GM23248 (cell line): ENCODE data around the gene UFD1.

Experiments
- EZH2 ChIP-seq: fragments of 200-600 bp; sonication (generic); IDR thresholded peaks from 2 replicates; pipeline ENCODE4 v1.6.1; 2018; ENCODE audit warnings: antibody characterized with exemption, mild to moderate bottlenecking; ENCODE audit not compliant: insufficient read depth, poor library complexity, severe bottlenecking
- EZH2phosphoT487 ChIP-seq: fragments of 200-600 bp; sonication (generic); IDR thresholded peaks from 2 replicates; pipeline ENCODE4 v1.6.1; 2018; ENCODE audit warnings: antibody characterized with exemption, moderate library complexity, mild to moderate bottlenecking, low read depth; ENCODE audit not compliant: insufficient read depth

GRCh38 chr22:19420321-19420720, 58.7 kb downstream of the UFD1 start:
- TF ChIP-seq EZH2phosphoT487 (no peak), EZH2 (no peak)
